Upper lobe of left lung (tissue), 6 donors: ENCODE data around the gene LHX4. TPM values are rescaled to one million over a fixed set of nuclear protein-coding genes. Genes with fewer than 3 reads are reported as not detected.

Experiments
- ATAC-seq, 2 donors: fragments of 200-7000 bp; cut with Tn5 transposase; one replicate each; pipeline ENCODE4 v1.9.1; 2022; ENCODE audit warnings: mild to moderate bottlenecking in 2 of 2, moderate library complexity in 2 of 2; ENCODE audit not compliant: low FRiP score in 2 of 2
- DNase-seq, 2 donors: peaks; one replicate each; pipeline ENCODE4 v3.0.0-alpha.2; 2019 to 2020
- H3K27ac ChIP-seq, 4 donors: fragments of 200-600 bp; sonication (generic); one replicate each; pipeline ENCODE4 v1.5.1; 2016 to 2019
- H3K27me3 ChIP-seq, 4 donors: fragments of 200-600 bp; sonication (generic); one replicate each; pipeline ENCODE4 v1.5.1; 2017 to 2019
- H3K36me3 ChIP-seq, 4 donors: fragments of 200-600 bp; sonication (generic); one replicate each; pipeline ENCODE4 v1.5.1; 2016 to 2019
- H3K4me1 ChIP-seq, 4 donors: fragments of 200-600 bp; sonication (generic); one replicate each; pipeline ENCODE4 v1.5.1; 2018 to 2019
- H3K4me3 ChIP-seq, 4 donors: fragments of 200-600 bp; sonication (generic); one replicate each; pipeline ENCODE4 v1.5.1; 2017 to 2019; ENCODE audit warnings: mild to moderate bottlenecking in 2 of 4, moderate library complexity in 1 of 4
- H3K9me3 ChIP-seq, 4 donors: fragments of 200-600 bp; sonication (generic); one replicate each; pipeline ENCODE4 v1.5.1; 2018 to 2019
- CTCF ChIP-seq, 6 experiments: fragments of 450-650 bp in 4 of 6; fragments of 200-600 bp in 2 of 6; sonication (generic) in 2 of 6; IDR thresholded peaks; one replicate each; pipeline ENCODE4 v1.5.1; 2016 to 2019; ENCODE audit warnings: antibody characterized with exemption in 6 of 6
- EP300 ChIP-seq, 4 donors: sonication (generic); formaldehyde crosslinking; IDR thresholded peaks; one replicate each; pipeline ENCODE4 v1.5.1; 2017; ENCODE audit warnings: antibody characterized with exemption in 4 of 4, control low read depth in 2 of 4
- POLR2A ChIP-seq, 4 donors: fragments of 450-650 bp; IDR thresholded peaks; one replicate each; pipeline ENCODE4 v1.5.1; 2016 to 2017; ENCODE audit warnings: antibody characterized with exemption in 4 of 4, mild to moderate bottlenecking in 2 of 4
- POLR2AphosphoS5 ChIP-seq, 2 donors: sonication (generic); formaldehyde crosslinking; IDR thresholded peaks; one replicate each; pipeline ENCODE4 v1.5.1; 2017; ENCODE audit warnings: antibody characterized with exemption in 2 of 2
- WGBS, 2 donors: methylation state at CpG; one replicate each; pipeline ENCODE4 v1.1.5; 2017 to 2018; 5-methylcytosine and 5-hydroxymethylcytosine counted together
- total RNA-seq, 6 donors: library from RNA; depleted of rRNA in 4 of 6; stranded (reverse); fragments of >200 nt in 4 of 6; gene quantifications; one replicate each; pipeline versions ENCODE4 v1.1.0 to v1.2.1, GENCODE V29; 2016 to 2021
- donor health status: DM: no; HTN: no; CAD: no; lungs with moderate emphysema.
- donor health status: DM: no; HTN: yes; CAD: no; lungs with severe emphysema.

The LHX4 gene
- 1 to 10 TPM in 1 of 6 donors, under 1 TPM in 2, not detected in 3; 0.17 to 1.0 (median 0.30) TPM for total RNA-seq

- TF ChIP-seq POLR2AphosphoS5 (IDR thresholded peaks at IDR 0.05) (no peak), POLR2A (IDR thresholded peaks at IDR 0.05) (no peak), EP300 (IDR thresholded peaks at IDR 0.05) (no peak), CTCF (IDR thresholded peaks at IDR 0.05) (no peak)
- peaks cover 0 to 74% (median 46%) of the 10 kb centered on the region in 4 donors for H3K27me3 ChIP-seq
- no peak within 1 kb of the TSS for H3K27ac ChIP-seq
- H3K9me3 ChIP-seq = no peaks in the 10 kb centered on the region
- no peaks in the 10 kb centered on the region for H3K36me3 ChIP-seq
- H3K4me3 ChIP-seq = peak within 1 kb of the TSS; percentile 52 to 80 (median 67)
- ATAC-seq (peak in 1 of 2 donors; percentile 79), DNase-seq (peak in 1 of 2 donors; percentile 88)
- 0 to 1% methylated on average over 44 to 74 of the region's 105 CpGs for WGBS, 2 donors
- peaks cover 45 to 61% (median 47%) of the 10 kb centered on the region in 4 donors for H3K4me1 ChIP-seq
Measured at GRCh38 chr1:180229483-180230415, at the start of gene LHX4. Gene LHX4, plus strand, starts transcription at chr1:180230264. Its CDS starts 266 bp downstream, at chr1:180230530.

- Histone ChIP-seq H3K27me3 (no peaks in the 10 kb centered on the region), H3K4me3 (no peak overlapping the region), H3K9me3 (no peaks in the 10 kb centered on the region), H3K4me1 (no peaks in the 10 kb centered on the region), H3K27ac (no peak overlapping the region), H3K36me3 (peaks cover 20 to 78% (median 58%) of the 10 kb centered on the region in 4 donors)
- DNase-seq (no peak), ATAC-seq (no peak)
- TF ChIP-seq POLR2A (IDR thresholded peaks at IDR 0.05) (no peak), EP300 (IDR thresholded peaks at IDR 0.05) (no peak), CTCF (IDR thresholded peaks at IDR 0.05) (no peak), POLR2AphosphoS5 (IDR thresholded peaks at IDR 0.05) (no peak)
- WGBS, 2 donors = 86 to 87% methylated on average over 7 of the region's 7 CpGs
Measured at GRCh38 chr1:180181048-180181447, 49.0 kb upstream of the LHX4 start.

DNA sequence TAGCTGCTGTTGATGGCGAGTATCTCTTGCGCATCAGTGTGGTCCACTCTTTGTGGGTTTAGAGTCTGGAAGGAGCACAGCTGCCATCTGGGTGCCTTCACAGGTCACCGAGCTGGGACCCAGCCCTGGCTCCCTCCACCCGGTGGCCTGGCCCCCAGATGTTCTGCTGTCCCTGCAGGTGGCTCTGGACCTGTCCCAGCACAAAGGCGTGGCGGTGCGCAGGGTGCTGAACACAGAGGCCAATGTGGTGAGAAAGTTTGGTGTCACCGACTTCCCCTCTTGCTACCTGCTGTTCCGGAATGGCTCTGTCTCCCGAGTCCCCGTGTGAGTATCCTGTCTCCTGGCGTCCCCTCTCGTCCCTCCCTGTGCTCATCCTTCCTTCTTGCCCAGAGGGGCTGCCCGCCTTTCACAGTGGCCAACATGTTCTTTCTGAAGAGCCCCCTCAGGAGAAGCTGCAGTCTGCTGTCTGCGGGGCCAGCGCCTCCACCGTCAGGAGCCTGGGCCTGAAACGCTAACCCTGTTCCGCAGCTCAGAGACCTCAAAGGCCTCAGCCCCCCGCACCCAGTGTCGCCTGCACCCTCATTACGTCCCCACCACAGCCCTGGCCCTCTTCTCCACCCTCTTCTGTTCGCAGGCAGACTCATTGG lies 47.9 kb upstream of the LHX4 start:
- H3K36me3 ChIP-seq = peaks cover 21 to 82% (median 63%) of the 10 kb centered on the region in 4 donors
- no peak for DNase-seq
- H3K9me3 ChIP-seq = no peaks in the 10 kb centered on the region
- H3K27ac ChIP-seq = no peak overlapping the region
- no peaks in the 10 kb centered on the region for H3K4me1 ChIP-seq
- no peak overlapping the region for H3K4me3 ChIP-seq
- TF ChIP-seq EP300 (IDR thresholded peaks at IDR 0.05) = no peak
- TF ChIP-seq POLR2A (IDR thresholded peaks at IDR 0.05) = no peak
- no peak for TF ChIP-seq CTCF (IDR thresholded peaks at IDR 0.05)
- TF ChIP-seq POLR2AphosphoS5 (IDR thresholded peaks at IDR 0.05) = no peak
- 92 to 94% methylated on average over 21 to 23 of the region's 23 CpGs for WGBS, 2 donors
- ATAC-seq = no peak
- H3K27me3 ChIP-seq = no peaks in the 10 kb centered on the region

DNA sequence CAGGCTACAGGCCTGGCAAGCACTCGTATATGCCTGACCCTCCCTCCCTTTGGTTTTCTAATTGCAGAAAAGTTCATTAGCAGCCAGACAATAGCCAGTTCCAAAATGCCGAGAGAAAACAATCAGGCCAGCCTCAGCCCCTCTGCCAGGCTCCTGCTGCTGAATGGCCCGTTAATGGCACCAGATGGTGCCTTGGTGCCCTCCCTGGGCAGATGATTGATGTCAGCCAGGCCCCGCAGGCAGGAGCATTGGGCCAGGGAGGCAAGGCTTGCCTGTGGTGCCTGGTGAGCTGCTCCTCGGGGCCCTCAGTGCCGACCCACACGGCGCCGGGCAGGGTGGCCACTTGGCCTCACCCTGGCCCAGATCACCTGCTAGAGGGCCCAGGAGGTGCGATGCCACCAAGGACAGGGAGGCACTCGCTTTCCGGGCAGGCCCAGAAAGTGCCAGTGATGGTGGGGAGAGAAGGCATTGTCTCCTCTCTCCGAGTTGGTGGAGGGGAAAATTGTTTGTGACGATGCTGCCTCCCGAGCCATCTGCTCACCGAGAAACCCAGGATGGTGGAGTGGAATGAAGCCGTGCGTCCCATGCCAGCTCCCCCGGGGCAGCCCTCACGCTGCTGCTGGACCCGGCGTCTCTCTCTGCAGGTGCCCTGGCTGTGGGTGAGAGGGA lies 47.3 kb upstream of the LHX4 start:
- Histone ChIP-seq H3K27me3 (no peaks in the 10 kb centered on the region), H3K36me3 (peaks cover 24 to 89% (median 69%) of the 10 kb centered on the region in 4 donors), H3K9me3 (no peaks in the 10 kb centered on the region), H3K4me1 (no peaks in the 10 kb centered on the region), H3K4me3 (no peak overlapping the region), H3K27ac (no peak overlapping the region)
- DNase-seq (no peak), ATAC-seq (no peak)
- 92 to 94% methylated on average over 11 to 15 of the region's 22 CpGs for WGBS, 2 donors
- TF ChIP-seq EP300 (IDR thresholded peaks at IDR 0.05) = no peak
- TF ChIP-seq CTCF (IDR thresholded peaks at IDR 0.05) = no peak
- TF ChIP-seq POLR2A (IDR thresholded peaks at IDR 0.05) = no peak
- TF ChIP-seq POLR2AphosphoS5 (IDR thresholded peaks at IDR 0.05) = no peak
